HEK293 (cell line): ENCODE results near the gene ADGRD1.

Experiments used
- CTCF ChIA-PET: fragments of 350-600 bp; formaldehyde crosslinking; extraction: SDS; loops from one replicate; lab custom pipeline; 2021; ENCODE audit warnings: antibody characterized with exemption; lab: Yijun Ruan, JAX
- POLR2A ChIA-PET: fragments of 300-600 bp; formaldehyde crosslinking; extraction: SDS; loops from one replicate; lab custom pipeline; 2020; ENCODE audit warnings: antibody characterized with exemption, inconsistent platforms; lab: Yijun Ruan, JAX
- H3K27ac ChIP-seq: fragments of 200-500 bp; sonication (Bioruptor generic); 2 replicates; pipeline ENCODE4 v1.5.1; 2014; ENCODE audit warnings: low read depth, low read length, control low read depth, inconsistent platforms; ENCODE audit errors: extremely low read depth
- H3K36me3 ChIP-seq, 2 experiments: fragments of 200-500 bp in 1 of 2; sonication (Bioruptor generic) in 1 of 2; 1 replicate in 1 of 2; 2 replicates in 1 of 2; pipeline ENCODE4 v1.5.1; 2014 to 2017; ENCODE audit warnings: inconsistent platforms in 2 of 2, low read length in 2 of 2; ENCODE audit not compliant: control insufficient read depth in 2 of 2, insufficient read depth in 1 of 2
- H3K4me1 ChIP-seq: fragments of 200-500 bp; sonication (Bioruptor generic); 2 replicates; pipeline ENCODE4 v1.5.1; 2014; ENCODE audit warnings: mild to moderate bottlenecking, low read length, inconsistent platforms; ENCODE audit not compliant: control insufficient read depth, insufficient read depth
- H3K4me3 ChIP-seq: 2 replicates; pipeline ENCODE4 v1.5.1; 2011; ENCODE audit warnings: low read depth, mild to moderate bottlenecking, control low read depth, low read length, moderate library complexity
- H3K9me3 ChIP-seq: fragments of 200-500 bp; sonication (Bioruptor generic); 2 replicates; pipeline ENCODE4 v1.5.1; 2014; ENCODE audit warnings: low read depth, low read length, inconsistent platforms; ENCODE audit not compliant: control insufficient read depth, insufficient read depth
- IKZF3 ChIP-seq: fragments of 450-650 bp; IDR thresholded peaks from 2 replicates; pipeline ENCODE4 v1.5.0; 2018; ENCODE audit warnings: missing biosample characterization, mild to moderate bottlenecking, missing genetic modification characterization, moderate library complexity
- KLF1 ChIP-seq: fragments of 450-650 bp; formaldehyde crosslinking; IDR thresholded peaks from 2 replicates; pipeline ENCODE4 v1.5.1; 2016; ENCODE audit warnings: missing biosample characterization, missing genetic modification characterization
- KLF10 ChIP-seq: fragments of 450-650 bp; IDR thresholded peaks from 2 replicates; pipeline ENCODE4 v1.5.1; 2018; ENCODE audit warnings: missing biosample characterization, mild to moderate bottlenecking, missing genetic modification characterization
- PBX3 ChIP-seq: sonication (generic); formaldehyde crosslinking; IDR thresholded peaks from 2 replicates; pipeline ENCODE4 v1.8.1; 2022; ENCODE audit warnings: mild to moderate bottlenecking, moderate library complexity, missing genetic modification reagents
- PRDM4 ChIP-seq: fragments of 450-650 bp; formaldehyde crosslinking; IDR thresholded peaks from 2 replicates; pipeline ENCODE4 v1.5.1; 2017; ENCODE audit warnings: missing biosample characterization, missing genetic modification characterization
- SALL2 ChIP-seq: fragments of 450-650 bp; formaldehyde crosslinking; IDR thresholded peaks from 2 replicates; pipeline ENCODE4 v1.5.0; 2017; ENCODE audit warnings: missing biosample characterization, mild to moderate bottlenecking, missing genetic modification characterization, borderline replicate concordance
- SCRT2 ChIP-seq: fragments of 450-650 bp; formaldehyde crosslinking; IDR thresholded peaks from 2 replicates; pipeline ENCODE4 v1.5.1; 2016; ENCODE audit warnings: missing biosample characterization, missing genetic modification characterization
- TRIM28 ChIP-seq: IDR thresholded peaks from 2 replicates; pipeline ENCODE4 v1.6.1; 2011; ENCODE audit warnings: low read length, control low read depth, borderline replicate concordance
- YY1 ChIP-seq: fragments of 450-650 bp; formaldehyde crosslinking; IDR thresholded peaks from 2 replicates; pipeline ENCODE4 v1.5.1; 2018; ENCODE audit warnings: missing biosample characterization, missing genetic modification characterization
- ZBTB21 ChIP-seq: fragments of 450-650 bp; formaldehyde crosslinking; IDR thresholded peaks from 2 replicates; pipeline ENCODE4 v1.5.1; 2017; ENCODE audit warnings: missing biosample characterization, missing genetic modification characterization
- ZBTB49 ChIP-seq: fragments of 450-650 bp; formaldehyde crosslinking; IDR thresholded peaks from 2 replicates; pipeline ENCODE4 v1.5.1; 2016; ENCODE audit warnings: missing biosample characterization, missing genetic modification characterization, low read depth
- ZFP3 ChIP-seq: fragments of 450-650 bp; formaldehyde crosslinking; IDR thresholded peaks from 2 replicates; pipeline ENCODE4 v1.5.1; 2016; ENCODE audit warnings: low read depth, missing biosample characterization, missing genetic modification characterization
- ZNF112 ChIP-seq: fragments of 450-650 bp; formaldehyde crosslinking; IDR thresholded peaks from 2 replicates; pipeline ENCODE4 v1.5.0; 2017; ENCODE audit warnings: missing biosample characterization, missing genetic modification characterization
- ZNF132 ChIP-seq: fragments of 450-650 bp; formaldehyde crosslinking; IDR thresholded peaks from 2 replicates; pipeline ENCODE4 v1.5.1; 2017; ENCODE audit warnings: missing biosample characterization, missing genetic modification characterization, borderline replicate concordance
- ZNF155 ChIP-seq: fragments of 450-650 bp; formaldehyde crosslinking; IDR thresholded peaks from 2 replicates; pipeline ENCODE4 v1.5.1; 2016; ENCODE audit warnings: missing biosample characterization, missing genetic modification characterization
- ZNF16 ChIP-seq: fragments of 450-650 bp; formaldehyde crosslinking; IDR thresholded peaks from 2 replicates; pipeline ENCODE4 v1.5.1; 2016; ENCODE audit warnings: low read depth, missing biosample characterization, missing genetic modification characterization
- ZNF2 ChIP-seq: fragments of 450-650 bp; formaldehyde crosslinking; IDR thresholded peaks from 2 replicates; pipeline ENCODE4 v1.5.1; 2016; ENCODE audit warnings: missing biosample characterization, missing genetic modification characterization
- ZNF324 ChIP-seq: fragments of 450-650 bp; formaldehyde crosslinking; IDR thresholded peaks from 2 replicates; pipeline ENCODE4 v1.5.1; 2016; ENCODE audit warnings: missing biosample characterization, missing genetic modification characterization
- ZNF521 ChIP-seq: fragments of 450-650 bp; formaldehyde crosslinking; IDR thresholded peaks from 2 replicates; pipeline ENCODE4 v1.5.1; 2017; ENCODE audit warnings: missing biosample characterization, mild to moderate bottlenecking, missing genetic modification characterization
- ZNF560 ChIP-seq: fragments of 450-650 bp; formaldehyde crosslinking; IDR thresholded peaks from 2 replicates; pipeline ENCODE4 v1.5.1; 2017; ENCODE audit warnings: missing biosample characterization, missing genetic modification characterization, borderline replicate concordance
- ZNF692 ChIP-seq: fragments of 450-650 bp; formaldehyde crosslinking; IDR thresholded peaks from 2 replicates; pipeline ENCODE4 v1.5.1; 2016; ENCODE audit warnings: missing biosample characterization, missing genetic modification characterization
- ZNF701 ChIP-seq: fragments of 450-650 bp; formaldehyde crosslinking; IDR thresholded peaks from 2 replicates; pipeline ENCODE4 v1.5.1; 2016; ENCODE audit warnings: missing biosample characterization, missing genetic modification characterization
- ZNF747 ChIP-seq: fragments of 450-650 bp; formaldehyde crosslinking; IDR thresholded peaks from 2 replicates; pipeline ENCODE4 v1.5.1; 2016; ENCODE audit warnings: missing biosample characterization, missing genetic modification characterization
- ZNF777 ChIP-seq: fragments of 450-650 bp; formaldehyde crosslinking; IDR thresholded peaks from 2 replicates; pipeline ENCODE4 v1.5.1; 2017; ENCODE audit warnings: missing biosample characterization, missing genetic modification characterization, borderline replicate concordance

Gene ADGRD1

GRCh38 chr12:131104463-131105350, 151.0 kb downstream of the ADGRD1 start (continued):
- TF ChIP-seq SALL2 (tag by site-specific recombination) (no peak), ZNF692 (tag by site-specific recombination) (0 out of 2 replicates have a peak, but pooled peaks have one; percentile 19), YY1 (tag by site-specific recombination) (no peak), ZNF777 (tag by site-specific recombination) (no peak), ZNF2 (peak; percentile 95), ZNF747 (no peak), KLF10 (no peak), ZNF521 (tag by site-specific recombination) (no peak), ZNF701 (tag by site-specific recombination) (no peak), PRDM4 (tag by site-specific recombination) (no peak), IKZF3 (tag by site-specific recombination) (no peak), ZBTB21 (tag by site-specific recombination) (no peak), ZBTB49 (tag by site-specific recombination) (no peak), TRIM28 (no peak; the same call in 1 of the 2 replicates)

- ChIA-PET POLR2A (no interaction called here), CTCF (interaction anchor here (0.6 to 4.1 kb wide), 20 partner anchors 9 to 725 kb away, joined by 3 to 70 read pairs (median 6); no protein-coding TSS in a partner anchor)
- no peak overlapping the region for H3K4me3 ChIP-seq
- no peaks in the 10 kb centered on the region for H3K4me1 ChIP-seq
- H3K9me3 ChIP-seq = no peaks in the 10 kb centered on the region
- TF ChIP-seq ZFP3 (tag by site-specific recombination) (no peak), ZNF16 (tag by site-specific recombination) (peak; percentile 86)
- H3K27ac ChIP-seq = no peak overlapping the region
- H3K36me3 ChIP-seq = no peaks in the 10 kb centered on the region
Observed at GRCh38 chr12:131105351-131105735, 151.6 kb downstream of the ADGRD1 start.

GRCh38 chr12:131105736-131106348, 152.1 kb downstream of the ADGRD1 start:
- ChIA-PET POLR2A (no interaction called here), CTCF (interaction anchor here (0.6 to 4.1 kb wide), 13 partner anchors 8 to 725 kb away, joined by 3 to 70 read pairs (median 7); no protein-coding TSS in a partner anchor)
- H3K36me3 ChIP-seq = no peaks in the 10 kb centered on the region
- H3K9me3 ChIP-seq = no peaks in the 10 kb centered on the region
- no peaks in the 10 kb centered on the region for H3K4me1 ChIP-seq
- H3K4me3 ChIP-seq = no peak overlapping the region
- no peak overlapping the region for H3K27ac ChIP-seq
- TF ChIP-seq ZNF132 (tag by site-specific recombination) (no peak), ZNF155 (tag by site-specific recombination) (no peak), ZNF560 (tag by site-specific recombination) (no peak), ZNF112 (tag by site-specific recombination) (no peak), ZNF324 (tag by site-specific recombination) (no peak), PBX3 (CRISPR knock-in tag) (no peak), ZNF747 (no peak), KLF1 (tag by site-specific recombination) (no peak), SCRT2 (tag by site-specific recombination) (no peak)
